GM18499 (cell line): Measurements from ENCODE around the gene YY1.
"Not testable (repeated sequence)": the region's sequence is repeated elsewhere in the genome, so short reads cannot be mapped to it uniquely, and the experiment has no call there.

ENCODE experiments used
- ATAC-seq: cut with Tn5 transposase; IDR thresholded peaks from one replicate; pipeline ENCODE4 v1.9.1; 2021; ENCODE audit warnings: moderate number of reproducible peaks; ENCODE audit not compliant: insufficient read depth, unreplicated experiment

YY1 gene

DNA sequence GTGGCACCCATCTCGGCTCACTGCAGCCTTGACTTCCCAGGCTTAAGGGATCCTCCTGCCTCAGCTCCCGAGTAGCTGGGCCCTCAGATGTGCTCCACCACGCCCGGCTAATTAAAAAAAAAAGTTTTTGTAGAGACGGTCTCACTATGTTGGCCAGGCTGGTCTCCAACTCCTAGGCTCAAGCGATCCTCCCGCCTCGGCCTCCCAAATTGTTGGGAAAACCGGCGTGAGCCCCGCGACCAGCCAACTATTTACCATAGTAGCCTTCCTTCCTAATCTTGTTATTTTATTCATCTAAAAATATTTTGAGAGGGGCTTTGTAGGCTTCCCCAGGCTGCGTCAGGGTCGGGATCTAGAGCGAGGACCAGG lies 25.4 kb upstream of the YY1 start:
- ATAC-seq: no peak

GRCh38 chr14:100213956-100214769 lies 24.8 kb upstream of the YY1 start:
- peak; percentile 55 for ATAC-seq

- ATAC-seq: no peak
Measured at GRCh38 chr14:100214770-100215083, 24.2 kb upstream of the YY1 start.

- ATAC-seq: no peak
Measured at GRCh38 chr14:100215330-100215885, 23.5 kb upstream of the YY1 start.

DNA sequence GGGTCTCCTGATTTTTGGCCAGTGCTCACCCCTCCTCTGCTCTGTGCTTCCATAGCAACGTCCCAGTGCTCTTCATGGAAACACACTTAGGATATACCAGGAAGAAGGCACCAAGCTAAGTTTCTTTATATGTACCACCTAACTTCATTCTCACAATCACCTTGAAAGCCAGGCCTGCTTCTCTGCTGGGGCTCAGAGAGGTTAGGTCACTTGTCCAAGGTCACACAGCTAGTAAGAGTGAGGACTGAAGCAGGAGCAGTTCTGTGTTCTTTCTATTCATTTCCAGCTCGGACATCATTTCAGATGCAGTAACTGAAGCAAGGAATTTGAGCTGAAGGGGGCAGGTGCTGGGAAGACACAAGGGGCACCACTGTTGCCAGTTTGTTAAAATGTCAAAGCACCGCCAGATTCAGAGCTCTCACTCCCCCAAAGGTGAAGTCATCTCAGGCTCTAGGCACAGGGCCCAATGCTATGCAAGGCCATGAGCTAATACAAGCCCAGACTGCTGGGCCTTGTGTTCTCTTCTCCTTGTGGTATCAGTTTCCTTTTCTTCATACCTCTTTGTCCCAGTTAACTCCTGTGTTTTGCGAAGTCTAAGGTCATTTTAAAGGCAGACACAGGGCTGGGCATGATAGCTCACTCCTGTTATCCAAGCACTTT lies 19.7 kb upstream of the YY1 start:
- ATAC-seq: no peak

GRCh38 chr14:100221533-100222223 lies 17.3 kb upstream of the YY1 start:
- ATAC-seq: peak; percentile 74

GRCh38 chr14:100222224-100223093 lies 16.5 kb upstream of the YY1 start:
- ATAC-seq: no peak

- no peak for ATAC-seq
Measured at GRCh38 chr14:100223332-100224201, 15.4 kb upstream of the YY1 start.

- no peak for ATAC-seq
Measured at GRCh38 chr14:100224229-100224866, 14.6 kb upstream of the YY1 start.

DNA sequence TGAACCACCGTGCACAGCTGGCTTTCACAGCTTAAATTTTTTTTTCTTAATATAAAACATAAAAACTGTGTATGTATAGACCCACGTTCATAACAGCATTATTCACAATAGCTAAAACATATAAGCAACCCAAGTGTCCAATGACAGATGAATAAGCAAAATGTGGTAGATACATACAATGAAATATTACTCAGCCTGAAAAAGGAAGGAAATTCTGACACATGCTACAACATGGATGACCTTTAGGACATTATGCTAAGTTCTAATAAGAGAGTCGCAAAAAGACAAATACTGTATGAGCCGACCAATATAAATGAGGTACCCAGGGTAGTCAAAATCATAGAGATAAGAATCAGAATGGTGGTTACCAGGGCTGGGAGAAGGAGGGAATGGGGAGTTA lies 13.8 kb upstream of the YY1 start:
- no peak for ATAC-seq

- ATAC-seq: no peak
Measured at GRCh38 chr14:100230361-100230760, 8.6 kb upstream of the YY1 start.

DNA sequence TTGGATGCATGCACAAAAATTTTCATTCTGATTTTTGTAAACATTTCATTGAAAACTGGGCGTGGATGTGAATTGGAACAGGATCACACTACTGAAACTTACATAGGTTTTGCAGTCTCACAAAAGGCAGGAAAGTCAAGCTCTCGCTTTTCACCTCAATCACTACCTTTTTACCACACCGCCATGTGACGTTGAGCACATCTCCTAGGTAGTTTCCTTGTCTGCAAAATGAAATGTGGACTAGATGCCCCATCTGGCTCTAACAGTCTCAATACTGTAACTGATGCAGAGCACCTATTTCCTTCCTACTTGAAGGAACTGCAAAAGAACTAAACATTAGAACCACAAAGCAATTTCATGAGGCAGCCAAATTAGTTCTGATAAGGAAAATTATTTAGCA lies 4.4 kb upstream of the YY1 start:
- ATAC-seq: no peak

DNA sequence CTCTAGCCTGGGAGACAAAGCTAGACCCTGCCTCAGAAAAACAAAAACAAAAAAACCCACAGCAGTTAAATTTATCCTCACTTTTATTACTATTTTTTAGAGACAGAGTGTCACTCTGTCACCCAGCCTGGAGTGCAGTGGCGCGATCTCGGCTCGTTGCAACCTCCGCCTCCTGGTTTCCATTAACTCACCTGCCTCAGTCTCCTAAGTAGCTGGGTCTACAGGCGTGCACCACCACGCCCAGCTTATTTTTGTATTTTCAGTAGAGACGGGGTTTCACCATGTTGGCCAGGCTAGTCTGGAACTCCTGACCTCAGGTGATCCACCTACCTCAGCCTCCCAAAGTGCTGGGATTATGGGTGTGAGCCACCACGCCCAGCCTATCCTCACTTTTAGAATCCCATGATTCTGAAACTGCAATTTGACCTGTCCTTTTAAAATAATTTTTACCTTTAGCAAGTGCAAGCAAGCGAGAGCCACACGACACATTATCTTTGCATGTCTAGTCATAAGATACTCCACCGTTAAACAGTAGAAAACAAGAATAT lies 2.6 kb upstream of the YY1 start:
- not testable (repeated sequence) for ATAC-seq

DNA sequence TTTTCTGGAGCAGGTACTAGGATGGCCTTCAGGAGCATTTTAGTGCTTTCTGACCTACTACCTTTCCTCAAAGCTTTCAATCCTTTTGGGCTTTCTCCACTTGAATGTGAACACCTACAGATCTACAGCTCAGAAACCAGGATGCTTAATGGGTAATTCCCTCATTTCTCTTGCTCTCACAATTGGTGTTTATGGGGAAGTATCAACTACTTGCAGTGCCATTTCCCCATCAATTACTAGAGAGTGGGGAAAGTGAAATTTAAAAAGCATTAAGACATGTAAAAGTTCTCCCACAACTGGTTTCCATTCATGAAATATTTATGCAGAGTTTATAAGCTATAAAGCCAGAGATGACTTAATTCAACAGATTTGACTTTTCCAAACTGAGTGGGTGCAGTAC lies 2.1 kb upstream of the YY1 start:
- no peak for ATAC-seq

- ATAC-seq: no peak
Measured at GRCh38 chr14:100237735-100238418, 1.1 kb upstream of the YY1 start.

GRCh38 chr14:100239211-100239839 lies 381 bp downstream of the YY1 start:
- ATAC-seq: no peak

DNA sequence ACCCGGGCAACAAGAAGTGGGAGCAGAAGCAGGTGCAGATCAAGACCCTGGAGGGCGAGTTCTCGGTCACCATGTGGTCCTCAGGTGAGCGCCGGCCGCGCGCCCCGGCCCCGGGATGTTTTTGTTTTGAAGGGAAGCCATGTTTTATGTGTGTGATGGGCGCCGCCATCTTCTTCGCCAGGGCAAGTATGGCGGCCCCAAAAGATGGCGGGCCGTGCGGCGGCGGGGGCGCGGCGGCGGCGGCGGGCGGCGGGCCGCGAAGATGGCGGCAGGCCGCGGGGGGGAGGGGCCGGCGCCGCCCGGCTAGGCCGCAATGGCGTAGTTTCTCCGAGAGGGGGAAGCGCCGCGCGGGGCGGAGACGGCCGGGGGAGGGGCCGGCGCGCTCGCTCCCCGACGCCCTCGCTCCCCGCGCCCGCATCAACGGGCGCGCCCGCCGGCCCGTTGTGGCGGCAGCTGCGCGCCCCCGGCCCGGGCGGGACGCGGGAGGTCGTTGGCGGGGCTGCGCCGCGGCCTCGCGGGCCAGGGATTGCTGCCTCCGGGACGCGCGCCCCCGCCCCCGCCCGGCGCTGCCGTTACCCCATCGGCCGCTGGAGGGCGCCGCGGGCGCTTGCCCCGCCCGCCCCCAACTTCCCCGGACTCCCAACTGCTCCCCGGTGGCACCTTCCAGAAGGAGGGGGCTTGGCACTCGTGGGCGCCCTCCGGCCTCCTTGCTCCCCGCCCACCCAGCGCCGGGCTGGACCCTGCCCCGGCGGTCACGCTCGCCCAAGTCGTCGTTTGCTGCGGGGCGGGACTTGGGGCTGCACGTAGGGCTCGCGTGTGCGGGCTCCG lies 1.1 kb downstream of the YY1 start:
- ATAC-seq: no peak
